Small intestine (tissue), 7 donors: ENCODE data around the gene COL4A2. TPM values are rescaled to one million over a fixed set of nuclear protein-coding genes. Genes with fewer than 3 reads are reported as not detected.

ENCODE experiments used
- DNase-seq, 2 donors: peaks; one replicate each; pipeline versions ENCODE4 v3.0.0 to v3.0.0-alpha.2; 2013
- FAIRE-seq: peaks from 2 replicates; lab custom pipeline; 2012; peaks lifted over from hg19 to GRCh38; lab: Jason Lieb, UNC
- H3K27ac ChIP-seq, 3 donors: one replicate each; pipeline ENCODE4 v1.5.1; 2013; ENCODE audit warnings: low read length in 2 of 3, mild to moderate bottlenecking in 2 of 3, control low read depth in 1 of 3, inconsistent platforms in 1 of 3, low read depth in 1 of 3, moderate library complexity in 1 of 3
- H3K27me3 ChIP-seq, 3 donors: one replicate each; pipeline ENCODE4 v1.6.1; 2013; ENCODE audit warnings: low read length in 3 of 3, inconsistent platforms in 1 of 3; ENCODE audit not compliant: control insufficient read depth in 3 of 3, insufficient read depth in 3 of 3
- H3K36me3 ChIP-seq, 3 donors: one replicate each; pipeline ENCODE4 v1.6.1; 2013; ENCODE audit warnings: low read length in 3 of 3, inconsistent platforms in 1 of 3, low read depth in 1 of 3, mild to moderate bottlenecking in 1 of 3, moderate library complexity in 1 of 3; ENCODE audit not compliant: control insufficient read depth in 3 of 3, insufficient read depth in 2 of 3
- H3K4me1 ChIP-seq, 3 donors: one replicate each; pipeline ENCODE4 v1.6.1; 2013; ENCODE audit warnings: low read length in 2 of 3, inconsistent platforms in 1 of 3, low read depth in 1 of 3, mild to moderate bottlenecking in 1 of 3, moderate library complexity in 1 of 3; ENCODE audit not compliant: control insufficient read depth in 3 of 3, insufficient read depth in 2 of 3
- H3K4me3 ChIP-seq, 3 donors: one replicate each; pipeline ENCODE4 v1.5.1; 2013; ENCODE audit warnings: low read length in 3 of 3, control low read depth in 1 of 3, inconsistent platforms in 1 of 3, low read depth in 1 of 3, mild to moderate bottlenecking in 1 of 3, moderate library complexity in 1 of 3
- H3K9me3 ChIP-seq, 2 donors: one replicate each; pipeline ENCODE4 v1.6.1; 2013; ENCODE audit warnings: low read depth in 1 of 2, low read length in 1 of 2; ENCODE audit not compliant: control insufficient read depth in 2 of 2, insufficient read depth in 1 of 2
- WGBS, 3 donors: extraction: QIAGEN DNeasy Blood & Tissue Kit; methylation state at CpG; one replicate each; pipeline ENCODE4 v1.1.7; 2013; 5-methylcytosine and 5-hydroxymethylcytosine counted together
- polyA plus RNA-seq, 4 donors: library from polyadenylated mRNA; stranded (reverse) in 3 of 4; unstranded in 1 of 4; fragments of 200-250 nt in 3 of 4; fragments of 120-200 nt in 1 of 4; gene quantifications; one replicate each; pipeline versions ENCODE4 v1.2.1 to v1.2.3, GENCODE V29; 2013
- donor health status: healthy with polysubstance abuse.
- donor health status: control.
- donor health status: control.
- donor health status: Bipolar disorder and iron deficiency.
- donor health status: healthy.

Gene COL4A2
- polyA plus RNA-seq, 4 donors, result 42.3 to 120 (median 64.6) TPM

GRCh38 chr13:110363010-110363409, 55.9 kb downstream of the COL4A2 start:
- 70 to 75% (median 71%) methylated on average over 8 of the region's 8 CpGs for WGBS, 3 donors
- Histone ChIP-seq H3K9me3 (no peaks in the 10 kb centered on the region), H3K36me3 (peaks cover 0 to 17% (median 0%) of the 10 kb centered on the region in 3 donors), H3K4me1 (no peaks in the 10 kb centered on the region), H3K27me3 (no peaks in the 10 kb centered on the region), H3K27ac (peak overlapping the region in 1 of 3 donors; percentile 57), H3K4me3 (no peak overlapping the region)
- FAIRE-seq (no peak), DNase-seq (no peak)

GRCh38 chr13:110364081-110364480, 57.0 kb downstream of the COL4A2 start:
- Histone ChIP-seq H3K27ac (no peak overlapping the region), H3K9me3 (no peaks in the 10 kb centered on the region), H3K4me1 (no peaks in the 10 kb centered on the region), H3K27me3 (no peaks in the 10 kb centered on the region), H3K36me3 (peaks cover 0 to 12% (median 0%) of the 10 kb centered on the region in 3 donors), H3K4me3 (no peak overlapping the region)
- no peak for FAIRE-seq
- DNase-seq, result no peak
- 77 to 83% (median 82%) methylated on average over 5 of the region's 5 CpGs for WGBS, 3 donors

- DNase-seq (no peak), FAIRE-seq (no peak)
- WGBS, 3 donors, result 73 to 86% (median 78%) methylated on average over 3 of the region's 3 CpGs
- Histone ChIP-seq H3K4me1 (no peaks in the 10 kb centered on the region), H3K4me3 (no peak overlapping the region), H3K9me3 (no peaks in the 10 kb centered on the region), H3K36me3 (peaks cover 0 to 10% (median 0%) of the 10 kb centered on the region in 3 donors), H3K27me3 (no peaks in the 10 kb centered on the region), H3K27ac (peak overlapping the region in 1 of 3 donors; percentile 18)
Observed at GRCh38 chr13:110365876-110366275, 58.8 kb downstream of the COL4A2 start.

GRCh38 chr13:110366733-110367132, 59.6 kb downstream of the COL4A2 start:
- peak overlapping the region in 1 of 3 donors; percentile 23 for H3K27ac ChIP-seq
- peaks cover 0 to 8% (median 0%) of the 10 kb centered on the region in 3 donors for H3K36me3 ChIP-seq
- no peak overlapping the region for H3K4me3 ChIP-seq
- WGBS, 3 donors, result 83 to 95% (median 91%) methylated on average over 3 of the region's 3 CpGs
- H3K4me1 ChIP-seq, result no peaks in the 10 kb centered on the region
- FAIRE-seq (no peak), DNase-seq (no peak)
- H3K27me3 ChIP-seq, result no peaks in the 10 kb centered on the region
- no peaks in the 10 kb centered on the region for H3K9me3 ChIP-seq

- Histone ChIP-seq H3K36me3 (peaks cover 0 to 6% (median 0%) of the 10 kb centered on the region in 3 donors), H3K27me3 (no peaks in the 10 kb centered on the region), H3K27ac (peak overlapping the region in 1 of 3 donors; percentile 0), H3K9me3 (no peaks in the 10 kb centered on the region), H3K4me1 (no peaks in the 10 kb centered on the region), H3K4me3 (no peak overlapping the region)
- FAIRE-seq, result no peak
- WGBS, 3 donors, result 61 to 67% (median 63%) methylated on average over 4 of the region's 4 CpGs
- DNase-seq, result no peak
Observed at GRCh38 chr13:110367620-110368019, 60.5 kb downstream of the COL4A2 start.

GRCh38 chr13:110368408-110368807, 61.3 kb downstream of the COL4A2 start:
- no peak overlapping the region for H3K27ac ChIP-seq
- 79 to 82% (median 81%) methylated on average over 2 of the region's 2 CpGs for WGBS, 3 donors

GRCh38 chr13:110369400-110369799, 62.3 kb downstream of the COL4A2 start:
- H3K27ac ChIP-seq, result no peak overlapping the region
- DNase-seq, result no peak
- H3K9me3 ChIP-seq, result no peaks in the 10 kb centered on the region
- FAIRE-seq, result no peak
- H3K4me1 ChIP-seq, result no peaks in the 10 kb centered on the region
- no peaks in the 10 kb centered on the region for H3K27me3 ChIP-seq
- H3K4me3 ChIP-seq, result no peak overlapping the region
- WGBS, 3 donors, result 94 to 96% (median 94%) methylated on average over 5 of the region's 5 CpGs
- peaks cover 0 to 6% (median 0%) of the 10 kb centered on the region in 3 donors for H3K36me3 ChIP-seq

More at GRCh38 chr13:110368408-110368807, 61.3 kb downstream of the COL4A2 start:
- DNase-seq (no peak), FAIRE-seq (no peak)
- Histone ChIP-seq H3K9me3 (no peaks in the 10 kb centered on the region), H3K4me3 (no peak overlapping the region), H3K4me1 (no peaks in the 10 kb centered on the region), H3K36me3 (peaks cover 0 to 6% (median 0%) of the 10 kb centered on the region in 3 donors), H3K27me3 (no peaks in the 10 kb centered on the region)

GRCh38 chr13:110371550-110372465, 64.7 kb downstream of the COL4A2 start:
- H3K36me3 ChIP-seq, result peaks cover 0 to 5% (median 0%) of the 10 kb centered on the region in 3 donors
- H3K4me3 ChIP-seq, result no peak overlapping the region
- no peak for FAIRE-seq
- H3K27ac ChIP-seq, result peak overlapping the region in 1 of 3 donors; percentile 63
- H3K27me3 ChIP-seq, result no peaks in the 10 kb centered on the region
- H3K9me3 ChIP-seq, result no peaks in the 10 kb centered on the region
- DNase-seq, result no peak
- no peaks in the 10 kb centered on the region for H3K4me1 ChIP-seq
- WGBS, 3 donors, result 72 to 83% (median 73%) methylated on average over 20 of the region's 20 CpGs
